ENCODE data around the gene C10orf95. TPM values are rescaled to one million over a fixed set of nuclear protein-coding genes. Genes with fewer than 3 reads are reported as not detected.
"Not testable (repeated sequence)": the region's sequence is repeated elsewhere in the genome, so short reads cannot be mapped to it uniquely, and the experiment has no call there.

C10orf95 gene
- polyA plus RNA-seq, 1 donor = not detected

- DNase-seq (ENCODE audit: low read depth) = no peak
Measured at GRCh38 chr10:102465466-102465865, 14.1 kb upstream of the C10orf95 start.

- DNase-seq (ENCODE audit: low read depth) = no peak
Measured at GRCh38 chr10:102463983-102464382, 12.6 kb upstream of the C10orf95 start.

- no peak for DNase-seq (ENCODE audit: low read depth)
Measured at GRCh38 chr10:102462512-102463054, 11.2 kb upstream of the C10orf95 start.

- no peak for DNase-seq (ENCODE audit: low read depth)
Measured at GRCh38 chr10:102461187-102462054, 10.1 kb upstream of the C10orf95 start.

- no peak for DNase-seq (ENCODE audit: low read depth)
Measured at GRCh38 chr10:102460836-102461186, 9.5 kb upstream of the C10orf95 start.

GRCh38 chr10:102458656-102459055 is 7.3 kb upstream of the C10orf95 start:
- no peak for DNase-seq (ENCODE audit: low read depth)

GRCh38 chr10:102457591-102458150 is 6.3 kb upstream of the C10orf95 start:
- DNase-seq (ENCODE audit: low read depth) = no peak

- DNase-seq (ENCODE audit: low read depth) = no peak
Measured at GRCh38 chr10:102455893-102456471, 4.6 kb upstream of the C10orf95 start.

- DNase-seq (ENCODE audit: low read depth) = not testable (repeated sequence)
Measured at GRCh38 chr10:102454662-102455487, 3.5 kb upstream of the C10orf95 start.

- no peak for DNase-seq (ENCODE audit: low read depth)
Measured at GRCh38 chr10:102453502-102453901, 2.2 kb upstream of the C10orf95 start.

- DNase-seq (ENCODE audit: low read depth) = no peak
Measured at GRCh38 chr10:102452672-102453340, 1.5 kb upstream of the C10orf95 start.

GRCh38 chr10:102450374-102451104 is 804 bp downstream of the C10orf95 start:
- DNase-seq (ENCODE audit: low read depth) = peak; percentile 55

GRCh38 chr10:102450124-102450373 is 1.3 kb downstream of the C10orf95 start:
- DNase-seq (ENCODE audit: low read depth) = no peak

- no peak for DNase-seq (ENCODE audit: low read depth)
Measured at GRCh38 chr10:102449321-102450123, 1.8 kb downstream of the C10orf95 start.

GRCh38 chr10:102444851-102445250 is 6.5 kb downstream of the C10orf95 start:
- DNase-seq (ENCODE audit: low read depth) = no peak

- no peak for DNase-seq (ENCODE audit: low read depth)
Measured at GRCh38 chr10:102438374-102438773, 13.0 kb downstream of the C10orf95 start.

- DNase-seq (ENCODE audit: low read depth) = no peak
Measured at GRCh38 chr10:102437515-102437914, 13.8 kb downstream of the C10orf95 start.

GRCh38 chr10:102436312-102436711 is 15.0 kb downstream of the C10orf95 start:
- DNase-seq (ENCODE audit: low read depth) = no peak

- DNase-seq (ENCODE audit: low read depth) = no peak
Measured at GRCh38 chr10:102435529-102436233, 15.7 kb downstream of the C10orf95 start.

Data from forelimb muscle (tissue), 1 donor.